ENCODE results near the gene SLC44A5. TPM values are rescaled to one million over a fixed set of nuclear protein-coding genes. Genes with fewer than 3 reads are reported as not detected.

Gene SLC44A5
- total and polyA plus RNA-seq, 2 experiments from 2014 or later: 3.3 to 11.7 TPM

GRCh38 chr1:75559136-75559535 is 51.8 kb downstream of the SLC44A5 start:
- H3K9me3 Mint-ChIP-seq: no peaks in the 10 kb centered on the region; the same call in 2 of the 3 replicates
- H3K36me3 ChIP-seq (ENCODE audit: insufficient read depth): no peaks in the 10 kb centered on the region
- no peaks in the 10 kb centered on the region for H3K36me3 Mint-ChIP-seq (ENCODE audit: low read depth)
- no peaks in the 10 kb centered on the region for H4K20me1 ChIP-seq (replicated peaks; ENCODE audit: insufficient read depth)
- no peak for ATAC-seq
- no peak overlapping the region for H3K4me3 ChIP-seq
- no peak overlapping the region for H3K4me2 ChIP-seq
- no peaks in the 10 kb centered on the region for H3K79me2 ChIP-seq (replicated peaks; ENCODE audit: insufficient read depth)
- H3K4me3 Mint-ChIP-seq: no peak overlapping the region
- H3K27me3 Mint-ChIP-seq (ENCODE audit: insufficient read depth, low read depth, poor library complexity): no peaks in the 10 kb centered on the region
- H2AFZ ChIP-seq: no peak overlapping the region
- no peak for DNase-seq (ENCODE audit: low spot score)
- peaks cover 7% of the 10 kb centered on the region; the same call in 2 of the 3 replicates for H3K4me1 Mint-ChIP-seq
- no peaks in the 10 kb centered on the region for H3K27me3 ChIP-seq (ENCODE audit: insufficient read depth)
- H3K4me1 ChIP-seq (ENCODE audit: insufficient read depth): peaks cover 11% of the 10 kb centered on the region; the same call in 1 of the 2 replicates
- H3K27ac ChIP-seq (ENCODE audit: low read depth): no peak overlapping the region
- H3K27ac Mint-ChIP-seq: no peak overlapping the region
- TF ChIP-seq ZNF331 (CRISPR knock-in tag; IDR thresholded peaks at IDR 0.05; ENCODE audit: low read depth): no peak
- no peak for TF ChIP-seq POLR2AphosphoS5 (IDR thresholded peaks at IDR 0.05; ENCODE audit: low read depth)
- no peak for TF ChIP-seq NANOG (IDR thresholded peaks at IDR 0.05; ENCODE audit: borderline replicate concordance)
- no peak for TF ChIP-seq ZNF462 (CRISPR knock-in tag; IDR thresholded peaks at IDR 0.05)
- TF ChIP-seq CREB1 (CRISPR knock-in tag; IDR thresholded peaks at IDR 0.05; ENCODE audit: low read depth): no peak
- no peak for TF ChIP-seq REST (IDR thresholded peaks at IDR 0.05; ENCODE audit: unreplicated experiment)
- TF ChIP-seq ETS1 (IDR thresholded peaks at IDR 0.05): no peak
- TF ChIP-seq EZH2 (IDR thresholded peaks at IDR 0.05; ENCODE audit: low read depth, unreplicated experiment): no peak
- no peak for TF ChIP-seq STAT1 (IDR thresholded peaks at IDR 0.05; ENCODE audit: unreplicated experiment)
- TF ChIP-seq JUNB (IDR thresholded peaks at IDR 0.05; ENCODE audit: unreplicated experiment): no peak
- no peak for TF ChIP-seq EZH2phosphoT487 (IDR thresholded peaks at IDR 0.05; ENCODE audit: unreplicated experiment)
- TF ChIP-seq ZNF114 (CRISPR knock-in tag; IDR thresholded peaks at IDR 0.05): no peak
- no peak for TF ChIP-seq CTCF (conservative IDR thresholded peaks at IDR 0.05; ENCODE audit: low read depth in 2 of 2)
- H3K9me2 ChIP-seq (ENCODE audit: insufficient read depth): no peaks in the 10 kb centered on the region
- H3F3A ChIP-seq (replicated peaks; ENCODE audit: low read depth): no peaks in the 10 kb centered on the region
